GM12891 (cell line): ENCODE results near the gene ACE2.

Experiments
- PAX5 ChIP-seq: IDR thresholded peaks from 2 replicates; pipeline ENCODE4 v1.6.1; 2011; ENCODE audit warnings: low read length, moderate library complexity, mild to moderate bottlenecking; ENCODE audit not compliant: insufficient read depth, severe bottlenecking
- POLR2A ChIP-seq: IDR thresholded peaks from 2 replicates; pipeline ENCODE4 v1.6.1; 2011; ENCODE audit warnings: low read depth, low read length, control low read depth
- POLR2AphosphoS5 ChIP-seq: IDR thresholded peaks from 2 replicates; pipeline ENCODE4 v1.6.1; 2011; ENCODE audit warnings: low read depth, low read length, control low read depth
- SPI1 ChIP-seq: IDR thresholded peaks from 2 replicates; pipeline ENCODE4 v1.6.1; 2011; ENCODE audit warnings: low read depth, low read length, control low read depth
- TAF1 ChIP-seq: IDR thresholded peaks from 2 replicates; pipeline ENCODE4 v1.6.1; 2011; ENCODE audit warnings: low read depth, low read length, control low read depth

DNA sequence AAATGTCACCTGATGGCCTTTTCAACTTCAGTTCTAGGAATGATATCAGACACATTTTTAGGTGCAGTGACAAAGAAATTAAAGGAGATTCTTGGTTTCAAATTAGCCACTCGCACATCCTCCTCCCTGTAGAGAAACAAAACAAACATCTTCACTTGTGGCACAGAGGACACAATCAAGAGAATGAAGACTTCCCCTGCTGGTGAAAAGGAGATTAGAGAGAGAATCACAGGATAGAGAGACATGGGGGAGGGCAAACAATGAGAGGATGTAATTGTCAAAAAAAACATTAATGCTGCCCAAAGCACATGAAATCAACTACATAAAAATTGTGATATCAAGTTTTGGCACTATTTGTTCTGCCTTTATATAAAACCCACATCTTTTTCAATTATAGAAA lies 34.5 kb downstream of the ACE2 start:
- TF ChIP-seq SPI1 (no peak), POLR2AphosphoS5 (no peak), TAF1 (no peak), POLR2A (no peak), PAX5 (no peak)
